Measurements from ENCODE around the gene TCEANC2.

DNA sequence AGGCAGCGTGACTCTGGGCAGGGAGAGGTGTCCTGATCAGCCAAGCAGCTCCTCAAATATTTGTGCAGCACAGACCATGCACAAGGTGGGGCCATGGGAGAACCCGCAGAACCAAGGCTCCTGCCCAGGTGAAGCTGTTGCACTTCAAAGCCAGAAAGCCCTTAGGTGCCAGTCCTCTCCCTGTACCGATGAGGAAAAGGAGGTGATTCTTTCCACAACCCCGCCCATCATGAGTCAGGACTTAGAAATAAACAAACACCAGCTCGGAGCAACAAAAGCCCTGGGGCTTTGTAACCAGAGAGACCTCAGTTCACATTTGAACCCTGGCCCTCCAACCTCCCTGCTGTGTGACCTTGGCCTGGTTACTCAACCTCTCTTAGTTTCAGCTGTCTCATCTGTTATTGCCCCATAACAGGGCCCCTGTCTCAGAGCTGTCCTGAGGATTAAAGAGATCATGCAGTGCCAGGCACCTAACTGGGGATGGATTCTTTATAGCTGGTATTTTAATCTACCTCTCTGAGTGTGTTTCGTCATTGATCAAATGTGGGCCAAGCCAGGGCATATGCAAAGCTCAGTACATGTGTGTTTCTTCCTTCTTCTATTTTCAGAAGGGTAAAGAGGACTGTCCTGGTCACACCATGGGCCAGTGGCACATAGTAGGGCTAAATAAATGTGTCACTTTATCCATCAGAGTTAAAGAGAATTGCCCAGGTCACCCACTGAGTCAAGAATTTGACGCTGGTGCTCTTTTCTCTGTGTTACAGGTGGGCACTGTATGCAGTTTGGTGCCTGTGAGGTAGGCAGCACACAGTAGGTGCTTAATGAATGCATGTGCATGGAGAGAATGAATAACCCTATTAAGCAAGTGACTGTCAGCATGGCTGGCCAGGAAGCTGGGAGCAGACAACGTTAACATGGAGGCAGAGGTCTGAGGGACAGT is 36.8 kb upstream of the TCEANC2 start:
- TF ChIP-seq, protein P1, sequence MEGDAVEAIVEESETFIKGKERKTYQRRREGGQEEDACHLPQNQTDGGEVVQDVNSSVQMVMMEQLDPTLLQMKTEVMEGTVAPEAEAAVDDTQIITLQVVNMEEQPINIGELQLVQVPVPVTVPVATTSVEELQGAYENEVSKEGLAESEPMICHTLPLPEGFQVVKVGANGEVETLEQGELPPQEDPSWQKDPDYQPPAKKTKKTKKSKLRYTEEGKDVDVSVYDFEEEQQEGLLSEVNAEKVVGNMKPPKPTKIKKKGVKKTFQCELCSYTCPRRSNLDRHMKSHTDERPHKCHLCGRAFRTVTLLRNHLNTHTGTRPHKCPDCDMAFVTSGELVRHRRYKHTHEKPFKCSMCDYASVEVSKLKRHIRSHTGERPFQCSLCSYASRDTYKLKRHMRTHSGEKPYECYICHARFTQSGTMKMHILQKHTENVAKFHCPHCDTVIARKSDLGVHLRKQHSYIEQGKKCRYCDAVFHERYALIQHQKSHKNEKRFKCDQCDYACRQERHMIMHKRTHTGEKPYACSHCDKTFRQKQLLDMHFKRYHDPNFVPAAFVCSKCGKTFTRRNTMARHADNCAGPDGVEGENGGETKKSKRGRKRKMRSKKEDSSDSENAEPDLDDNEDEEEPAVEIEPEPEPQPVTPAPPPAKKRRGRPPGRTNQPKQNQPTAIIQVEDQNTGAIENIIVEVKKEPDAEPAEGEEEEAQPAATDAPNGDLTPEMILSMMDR (IDR thresholded peaks at IDR 0.05), result no peak
- TF ChIP-seq POLR2A (IDR thresholded peaks at IDR 0.05), result no peak
